ENCODE results near the gene OTOP3.
"Not testable (repeated sequence)": the region's sequence is repeated elsewhere in the genome, so short reads cannot be mapped to it uniquely, and the experiment has no call there.

OTOP3 gene, protein sequence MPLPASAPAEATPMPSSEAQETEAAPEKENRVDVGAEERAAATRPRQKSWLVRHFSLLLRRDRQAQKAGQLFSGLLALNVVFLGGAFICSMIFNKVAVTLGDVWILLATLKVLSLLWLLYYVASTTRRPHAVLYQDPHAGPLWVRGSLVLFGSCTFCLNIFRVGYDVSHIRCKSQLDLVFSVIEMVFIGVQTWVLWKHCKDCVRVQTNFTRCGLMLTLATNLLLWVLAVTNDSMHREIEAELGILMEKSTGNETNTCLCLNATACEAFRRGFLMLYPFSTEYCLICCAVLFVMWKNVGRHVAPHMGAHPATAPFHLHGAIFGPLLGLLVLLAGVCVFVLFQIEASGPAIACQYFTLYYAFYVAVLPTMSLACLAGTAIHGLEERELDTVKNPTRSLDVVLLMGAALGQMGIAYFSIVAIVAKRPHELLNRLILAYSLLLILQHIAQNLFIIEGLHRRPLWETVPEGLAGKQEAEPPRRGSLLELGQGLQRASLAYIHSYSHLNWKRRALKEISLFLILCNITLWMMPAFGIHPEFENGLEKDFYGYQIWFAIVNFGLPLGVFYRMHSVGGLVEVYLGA

DNA sequence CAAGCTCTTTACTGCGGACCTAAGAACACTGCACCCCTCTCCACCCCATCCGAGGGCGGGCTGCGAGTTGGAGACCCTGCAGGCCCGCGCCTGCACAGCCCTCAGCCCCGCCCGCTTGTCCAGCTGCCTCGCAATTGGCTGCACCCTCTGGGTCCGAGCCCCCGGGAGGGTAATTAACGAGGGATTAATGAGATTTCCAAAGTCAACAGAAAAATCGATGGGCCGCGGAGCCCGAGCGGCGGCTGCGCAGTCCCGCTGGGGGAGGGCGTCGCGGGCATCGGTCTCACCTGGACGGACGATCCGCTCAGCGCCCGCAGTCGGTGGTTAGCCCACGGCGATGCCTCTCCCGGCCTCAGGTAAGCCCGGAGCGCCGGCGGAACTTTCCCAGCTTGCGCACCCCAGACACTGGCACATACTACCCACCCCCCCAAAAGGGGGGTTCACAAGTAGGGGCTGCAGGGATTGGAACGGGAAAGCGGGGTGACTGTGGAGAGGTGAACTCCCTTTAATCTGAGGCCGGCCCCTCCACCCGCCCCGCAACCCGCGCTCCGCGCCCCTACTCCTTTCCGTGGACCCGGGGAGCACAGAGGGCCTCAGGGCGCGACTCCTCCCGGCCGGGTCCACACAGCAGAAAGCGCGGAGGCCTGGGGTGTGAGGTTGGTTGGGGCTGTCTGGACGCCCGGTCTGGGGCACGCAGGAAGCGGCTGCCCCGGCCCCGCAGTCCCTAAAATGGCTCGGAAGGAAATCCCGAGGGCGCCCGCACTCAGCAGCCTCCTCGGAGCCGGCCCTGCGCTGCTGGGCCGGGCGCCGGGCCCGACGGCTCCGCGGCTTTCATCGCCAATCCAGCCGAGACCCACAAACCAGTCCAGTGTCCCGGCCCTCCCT lies at the start of gene OTOP3:
Gene OTOP3, plus strand, starts transcription at position 314 of the 885 bp plus-strand sequence. Its CDS starts 24 bp downstream, at position 338.
- Histone ChIP-seq H3K27ac (peak within 1 kb of the TSS in 1 of 21 experiments; percentile 61), H3K4me3 (no peak within 1 kb of the TSS)

DNA sequence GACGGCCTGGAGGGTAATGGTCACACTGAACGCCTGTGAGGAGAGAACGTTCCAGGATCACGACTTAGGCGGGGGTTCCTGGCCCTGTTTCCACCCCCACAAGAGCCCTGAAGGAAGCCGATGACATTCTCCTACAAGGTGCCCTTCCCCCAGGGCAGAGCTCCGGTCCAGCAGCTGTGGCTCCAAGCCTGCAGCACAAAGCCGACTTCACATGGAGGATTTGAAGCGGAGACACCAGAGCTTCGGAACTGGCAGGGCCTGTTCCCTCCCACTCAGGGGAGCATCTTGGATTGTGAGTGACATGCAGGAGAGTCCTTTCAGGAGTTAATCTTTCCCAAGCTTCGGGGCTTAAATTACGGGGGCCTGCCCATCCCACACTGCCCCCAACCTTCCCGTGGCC lies 47.2 kb upstream of the OTOP3 start:
- Histone ChIP-seq H3K27ac (no peak overlapping the region), H3K4me3 (no peak overlapping the region)

DNA sequence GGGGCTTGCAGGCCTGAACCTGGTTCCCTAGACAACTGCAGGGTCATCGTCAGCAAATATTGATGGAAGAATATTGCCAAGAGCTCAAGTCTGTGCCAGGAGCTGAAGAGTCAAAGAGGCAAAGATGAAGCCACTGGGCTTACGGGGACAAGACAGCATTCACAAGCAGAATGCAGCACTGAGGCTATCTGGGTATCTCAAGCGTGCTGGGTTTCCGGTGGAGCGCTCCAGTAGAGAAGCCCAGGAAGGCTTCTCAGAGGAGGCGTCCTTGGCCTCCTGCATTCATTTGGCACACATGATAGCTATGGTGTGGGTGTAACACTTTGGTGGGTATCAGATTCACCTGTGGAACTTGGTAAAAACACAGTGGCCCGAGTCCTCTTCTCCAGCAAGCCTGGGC lies 45.1 kb upstream of the OTOP3 start:
- Histone ChIP-seq H3K4me3 (no peak overlapping the region), H3K27ac (no peak overlapping the region)

DNA sequence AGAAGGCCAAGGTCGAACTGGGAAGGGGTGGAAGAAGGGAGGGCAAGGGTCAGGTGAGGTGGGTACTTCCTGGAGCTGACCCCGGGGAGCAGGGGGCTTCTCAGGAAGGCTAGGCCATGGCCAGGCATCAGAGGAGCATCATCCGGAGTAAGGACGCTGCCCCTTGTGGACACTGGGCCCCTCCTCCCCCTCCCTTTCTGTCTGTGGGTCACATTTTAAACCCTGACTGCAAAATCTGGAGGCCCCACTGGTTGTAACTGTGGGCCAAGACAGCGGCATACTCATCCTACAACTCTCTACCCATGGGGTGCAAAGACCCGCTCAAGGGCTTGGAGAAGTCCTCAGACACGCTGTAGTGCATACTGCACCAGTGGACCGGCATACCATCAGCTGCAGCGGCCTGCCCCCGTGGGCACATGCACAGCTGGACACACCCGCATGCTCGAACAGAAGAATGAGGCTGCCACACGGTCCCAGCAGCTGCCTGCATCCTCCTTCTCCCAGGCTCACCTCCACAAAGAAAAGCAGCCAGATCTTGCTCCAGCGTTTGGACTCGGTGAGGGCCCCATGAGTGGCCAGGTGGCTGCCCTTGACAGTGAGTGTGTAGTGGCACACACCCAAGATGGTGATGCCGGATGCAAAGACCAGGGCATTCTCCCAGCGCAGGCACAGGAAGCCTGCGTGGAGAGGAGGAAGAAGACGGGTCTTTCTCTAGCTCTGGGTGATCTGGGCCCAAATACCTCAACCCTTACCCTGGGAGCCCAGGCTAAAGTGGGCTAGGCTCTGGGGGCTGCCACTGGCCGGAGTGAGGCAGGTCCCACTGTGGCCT lies 43.5 kb upstream of the OTOP3 start:
- peak overlapping the region in 2 of 7 experiments; percentile 21 to 43 for H3K4me3 ChIP-seq
- H3K27ac ChIP-seq: no peak overlapping the region

DNA sequence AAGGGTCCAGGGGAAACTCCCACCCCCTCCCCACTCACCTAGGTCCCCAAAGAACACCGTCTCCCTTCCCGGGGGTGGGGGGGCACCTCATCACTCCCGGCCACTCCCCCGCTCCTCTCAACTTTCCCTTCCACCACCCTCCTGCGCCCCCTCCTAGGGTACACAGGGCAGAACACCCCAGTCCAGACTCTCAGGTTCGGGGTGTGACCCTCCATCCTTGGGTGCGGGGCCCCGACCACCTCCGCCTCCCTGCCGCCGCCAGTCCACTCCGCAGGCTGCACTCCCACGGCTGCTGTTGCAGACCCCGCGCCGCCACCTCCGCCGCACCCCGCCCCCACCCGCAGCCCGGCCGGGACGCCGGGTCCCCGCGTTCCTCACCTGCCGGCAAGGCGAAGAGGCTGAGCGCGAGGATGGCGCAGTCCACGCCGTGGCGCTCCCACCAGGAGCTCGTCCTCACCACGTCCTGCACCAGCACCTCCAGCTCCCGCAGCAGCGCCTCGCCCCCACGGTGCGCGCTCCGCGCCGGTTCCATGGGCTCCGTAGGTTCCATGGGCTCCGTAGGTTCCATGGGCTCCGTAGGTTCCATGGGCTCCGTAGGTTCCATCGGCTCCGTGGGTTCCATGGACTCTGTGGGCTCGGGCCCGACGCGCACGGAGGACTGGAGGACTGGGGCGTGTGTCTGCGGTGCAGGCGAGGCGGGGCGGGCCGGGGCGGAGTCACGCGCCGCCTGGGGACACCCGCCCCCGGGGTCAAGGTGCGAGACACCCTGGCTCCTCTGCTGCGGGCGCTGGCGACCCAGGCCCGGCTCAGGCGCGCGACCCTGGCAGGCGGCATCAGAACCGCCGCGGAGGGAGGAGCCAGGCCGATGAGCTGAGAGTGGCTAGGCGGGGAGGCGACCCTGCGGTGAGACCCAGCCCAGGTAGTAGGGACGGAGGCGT lies 42.5 kb upstream of the OTOP3 start, which contains the start of gene FADS6:
Gene FADS6, minus strand, starts transcription at position 660 of the 938 bp plus-strand sequence. Its CDS starts 38 bp downstream, at position 622.
- Histone ChIP-seq H3K27ac (no peak within 1 kb of the TSS), H3K4me3 (peak within 1 kb of the TSS in 5 of 7 experiments; percentile 21 to 43 (median 32))

DNA sequence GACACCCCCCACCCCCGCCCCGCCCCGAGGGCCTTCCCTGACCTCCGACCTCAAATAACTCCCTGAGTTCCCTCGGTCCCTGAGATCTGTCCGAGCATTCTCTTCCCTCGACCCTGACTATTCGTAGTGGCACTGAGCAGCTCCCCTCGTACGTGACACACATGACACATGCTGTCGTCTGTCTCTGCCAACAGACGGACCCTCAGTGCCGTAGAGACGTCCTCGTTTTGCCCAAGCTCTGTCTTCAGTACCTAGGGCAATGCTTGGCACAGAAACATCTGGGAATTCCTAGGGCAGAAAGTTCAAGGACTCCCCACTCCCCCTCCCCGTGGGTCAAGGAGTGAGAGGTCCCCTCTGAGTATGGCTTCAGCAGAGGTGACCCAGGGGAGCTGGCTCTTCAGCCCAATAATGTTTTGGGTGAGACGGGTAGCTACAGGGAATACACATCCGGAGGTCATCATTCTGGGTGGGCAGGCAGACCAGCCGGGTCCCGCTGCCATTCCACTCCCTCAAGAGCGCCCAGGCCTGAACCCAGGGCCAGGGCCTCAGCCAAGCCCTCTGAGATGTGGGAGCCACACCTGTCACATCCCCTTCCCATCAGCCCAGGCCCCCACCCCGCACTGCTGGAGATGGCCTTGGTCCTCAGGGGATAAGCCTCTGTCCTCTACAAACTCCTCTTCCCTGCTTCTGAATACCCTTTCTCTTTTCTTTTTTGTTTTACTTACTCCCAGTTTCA lies 41.6 kb upstream of the OTOP3 start:
- Histone ChIP-seq H3K27ac (no peak overlapping the region), H3K4me3 (peak overlapping the region in 5 of 7 experiments; percentile 21 to 43 (median 32))

DNA sequence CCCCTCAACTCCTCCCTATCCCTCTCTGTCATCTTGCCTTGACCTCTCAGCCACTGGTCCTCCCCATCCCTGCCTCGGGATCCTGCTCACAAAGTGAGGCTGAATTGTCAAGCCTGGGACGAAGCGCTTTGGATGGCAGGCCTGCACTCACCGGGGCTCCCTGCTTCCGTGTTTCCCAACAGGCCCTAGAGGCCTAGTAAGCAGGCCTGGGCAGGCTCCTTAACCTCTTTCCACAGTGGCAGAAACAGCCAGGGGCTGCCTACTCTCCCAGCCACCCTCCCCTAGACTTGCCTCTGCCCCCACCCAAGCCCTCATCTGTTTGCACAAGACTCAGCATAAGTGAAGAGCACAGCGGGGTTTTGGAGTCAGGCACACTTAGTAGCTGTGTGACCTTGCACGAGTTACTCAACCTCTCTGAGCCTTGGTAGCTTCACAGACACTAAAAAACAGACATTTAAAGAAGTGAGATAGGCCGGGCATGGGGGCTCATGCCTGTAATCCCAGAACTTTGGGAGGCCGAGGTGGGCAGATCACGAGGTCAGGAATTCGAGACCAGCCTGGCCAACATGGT lies 37.2 kb upstream of the OTOP3 start:
- Histone ChIP-seq H3K27ac (no peak overlapping the region), H3K4me3 (no peak overlapping the region)

DNA sequence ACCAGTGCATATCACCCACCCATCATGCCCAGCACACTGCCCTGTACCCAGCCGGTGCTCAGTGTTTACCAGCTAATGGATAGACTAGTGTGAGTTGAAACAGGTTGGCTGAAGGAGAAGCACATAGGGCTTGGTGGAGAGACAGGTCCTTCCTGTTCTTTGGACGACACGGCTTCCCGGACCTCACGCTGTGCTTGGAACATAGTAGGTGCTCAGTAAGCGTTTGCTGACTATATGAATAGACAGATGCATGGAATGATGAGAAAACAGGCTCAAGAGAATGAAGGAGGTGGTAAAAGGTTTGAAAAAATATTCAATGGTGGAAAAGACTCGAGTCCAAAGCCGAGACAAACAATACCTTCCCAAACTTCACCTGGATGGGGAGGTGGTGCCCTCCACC lies 35.5 kb upstream of the OTOP3 start:
- Histone ChIP-seq H3K4me3 (no peak overlapping the region), H3K27ac (peak overlapping the region in 1 of 21 experiments; percentile 21)

DNA sequence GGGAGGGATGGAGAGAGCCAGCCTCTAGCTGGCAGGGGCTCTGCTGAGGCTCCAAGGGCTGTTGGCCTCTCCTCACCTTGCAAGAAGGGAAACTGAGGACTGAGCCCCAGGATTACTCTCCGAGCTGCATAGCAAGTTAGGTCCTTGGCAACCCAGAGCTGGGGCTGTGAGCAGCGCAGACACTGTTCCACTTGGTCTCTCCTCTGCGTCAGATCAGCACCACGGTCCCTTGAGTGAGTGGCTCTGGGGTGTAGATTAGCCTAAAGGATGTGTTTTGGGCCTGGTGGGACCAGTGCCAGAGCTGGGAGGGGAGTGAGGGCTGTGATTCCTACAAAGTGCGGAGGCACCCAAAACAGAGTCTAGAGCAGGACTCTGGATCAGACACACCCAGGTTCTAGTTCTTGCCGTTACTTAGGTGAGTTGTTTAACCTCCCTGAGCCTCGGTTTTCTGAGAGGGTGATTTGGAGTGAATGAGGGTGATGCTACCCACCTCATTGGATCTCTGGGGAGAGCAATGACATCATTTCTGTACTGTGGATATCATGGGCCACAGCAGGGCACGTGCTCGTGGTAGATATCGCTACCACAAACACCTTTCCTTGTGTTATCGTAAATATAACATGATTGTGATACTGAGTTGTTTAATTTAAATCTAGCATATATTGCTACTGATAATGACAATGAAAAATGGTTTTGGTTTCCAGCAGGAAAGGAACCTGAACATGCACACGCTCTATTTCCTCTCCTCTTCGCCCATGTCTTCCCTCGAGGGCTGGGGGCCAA lies 34.2 kb upstream of the OTOP3 start:
- H3K4me3 ChIP-seq: no peak overlapping the region
- H3K27ac ChIP-seq: no peak overlapping the region

DNA sequence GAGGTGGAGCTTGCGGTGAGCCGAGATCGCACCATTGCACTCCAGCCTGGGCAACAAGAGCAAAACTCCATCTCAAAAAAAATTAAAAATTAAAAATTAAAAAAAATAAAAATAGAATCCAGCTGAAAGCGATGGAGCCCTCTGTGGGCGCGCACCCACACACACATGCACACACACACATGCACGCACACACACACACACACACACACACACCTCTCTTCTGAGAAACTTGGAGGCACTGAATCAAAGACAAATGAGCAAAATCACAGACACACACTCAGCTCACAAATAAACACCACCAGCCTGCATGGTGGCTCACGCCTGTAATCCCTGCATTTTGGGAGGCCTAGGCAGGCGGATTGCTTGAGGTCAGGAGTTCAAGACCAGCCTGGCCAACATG lies 32.7 kb upstream of the OTOP3 start:
- no peak overlapping the region for H3K4me3 ChIP-seq
- H3K27ac ChIP-seq: no peak overlapping the region

DNA sequence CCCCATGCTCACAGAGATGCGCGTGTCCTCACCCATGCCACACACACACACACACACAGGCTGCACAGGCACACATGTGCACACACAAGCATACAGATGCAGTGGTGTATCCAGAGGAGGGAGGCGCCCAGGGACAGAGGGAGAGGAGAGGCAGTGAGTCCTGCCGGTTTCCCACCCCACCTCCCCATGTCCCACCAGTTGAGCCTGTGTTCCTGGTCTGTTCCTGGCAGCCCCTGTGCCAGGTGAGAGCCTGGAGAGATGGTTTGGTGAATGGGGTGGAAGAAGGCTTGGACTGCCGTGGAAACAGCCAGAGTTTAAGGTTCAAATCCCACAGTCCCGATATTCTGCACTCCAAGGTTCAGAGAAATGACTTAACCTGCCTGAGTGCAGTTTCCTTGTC lies 32.0 kb upstream of the OTOP3 start:
- no peak overlapping the region for H3K4me3 ChIP-seq
- no peak overlapping the region for H3K27ac ChIP-seq

DNA sequence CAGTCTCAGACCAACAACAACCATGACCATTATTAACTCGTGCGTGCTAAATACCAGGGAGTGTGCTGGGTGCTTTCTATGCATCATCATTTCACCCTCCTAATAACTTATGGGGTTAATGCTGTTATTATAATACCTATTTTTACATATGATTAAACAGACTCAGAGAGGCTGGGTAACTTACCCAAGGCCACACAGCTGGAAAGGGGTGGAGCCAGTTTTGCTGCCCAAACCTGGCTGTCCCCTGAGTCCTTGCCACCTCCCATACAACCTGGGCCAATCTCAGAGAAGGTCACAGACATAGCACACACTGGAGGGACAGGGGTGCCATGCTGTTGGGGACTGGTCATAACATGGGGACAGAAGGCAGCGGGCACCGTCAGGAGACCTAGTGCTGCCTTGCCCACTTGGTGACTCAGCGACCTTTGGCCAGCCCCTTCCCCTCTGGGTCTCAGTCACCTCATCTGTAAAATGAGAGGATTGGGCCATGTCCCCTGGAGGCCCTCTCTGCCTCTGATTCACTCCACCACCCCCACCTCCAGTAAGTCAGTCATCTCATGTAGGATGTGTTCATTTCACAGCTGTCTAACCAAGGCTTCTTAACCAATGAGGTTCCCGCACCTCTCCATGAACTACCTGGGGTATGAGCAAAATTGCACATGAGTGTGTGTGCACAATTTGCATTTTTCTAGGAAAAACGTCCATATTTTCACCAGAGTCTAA lies 30.9 kb upstream of the OTOP3 start:
- Histone ChIP-seq H3K27ac (no peak overlapping the region), H3K4me3 (no peak overlapping the region)

DNA sequence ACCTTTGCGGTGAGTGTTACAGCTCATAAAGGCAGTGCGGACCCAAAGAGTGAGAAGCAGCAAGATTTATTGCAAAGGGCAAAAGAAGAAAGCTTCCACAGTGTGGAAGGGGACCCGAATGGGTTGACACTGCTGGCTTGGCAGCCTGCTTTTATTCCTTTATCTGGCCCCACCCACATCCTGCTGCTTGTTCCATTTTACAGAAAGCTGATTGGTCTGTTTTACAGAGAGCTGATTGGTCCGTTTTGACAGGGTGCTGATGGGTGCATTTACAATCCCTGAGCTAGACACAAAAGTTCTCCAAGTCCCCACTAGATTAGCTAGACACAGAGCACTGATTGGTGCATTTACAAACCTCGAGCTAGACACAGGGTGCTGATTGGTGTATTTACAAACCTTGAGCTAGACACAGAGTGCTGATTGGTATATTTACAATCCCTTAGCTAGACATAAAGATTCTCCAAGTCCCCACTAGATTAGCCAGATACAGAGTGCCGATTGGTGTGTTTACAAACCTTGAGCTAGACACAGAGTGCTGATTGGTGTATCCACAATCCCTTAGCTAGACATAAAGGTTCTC lies 29.4 kb upstream of the OTOP3 start:
- H3K4me3 ChIP-seq, H3K27ac ChIP-seq: not testable (repeated sequence)

DNA sequence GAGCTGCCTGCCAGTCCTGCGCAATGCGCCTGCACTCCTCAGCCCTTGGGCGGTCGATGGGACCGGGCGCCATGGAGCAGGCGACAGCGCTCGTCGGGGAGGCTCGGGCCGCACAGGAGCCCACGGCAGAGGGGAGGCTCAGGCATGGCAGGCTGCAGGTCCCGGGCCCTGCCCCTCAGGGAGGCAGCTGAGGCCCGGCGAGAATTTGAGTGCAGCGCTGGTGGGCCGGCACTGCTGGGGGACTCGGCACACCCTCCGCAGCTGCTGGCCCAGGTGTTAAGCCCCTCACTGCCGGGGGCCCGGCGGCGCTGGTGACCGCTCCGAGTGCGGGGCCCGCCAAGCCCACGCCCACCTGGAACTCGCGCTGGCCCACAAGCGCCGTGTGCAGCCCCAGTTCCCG lies 28.7 kb upstream of the OTOP3 start:
- no peak overlapping the region for H3K4me3 ChIP-seq

DNA sequence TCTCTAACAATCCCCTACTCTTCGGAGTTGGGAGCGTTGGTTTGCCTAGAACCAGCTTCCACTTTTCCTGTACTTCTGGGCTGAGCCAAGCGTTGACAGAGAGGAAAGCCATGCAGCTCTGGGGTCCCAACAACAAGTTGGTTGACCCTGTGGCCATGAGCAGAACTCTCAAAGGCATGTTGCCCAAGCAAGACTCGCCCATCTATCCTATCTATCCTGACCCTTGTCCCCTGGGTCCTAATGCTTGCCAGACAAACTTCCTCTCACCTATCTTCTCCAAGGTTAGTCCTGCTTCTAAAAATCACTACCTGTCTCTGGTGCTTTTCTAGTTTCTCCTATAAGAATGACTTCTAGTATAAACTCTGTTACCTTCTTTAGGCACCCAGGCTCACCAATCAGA lies 26.6 kb upstream of the OTOP3 start:
- not testable (repeated sequence) for H3K4me3 ChIP-seq, H3K27ac ChIP-seq

More for the DNA sequence above, 28.7 kb upstream of the OTOP3 start:
- peak overlapping the region in 4 of 21 experiments; percentile 13 to 58 (median 36) for H3K27ac ChIP-seq

DNA sequence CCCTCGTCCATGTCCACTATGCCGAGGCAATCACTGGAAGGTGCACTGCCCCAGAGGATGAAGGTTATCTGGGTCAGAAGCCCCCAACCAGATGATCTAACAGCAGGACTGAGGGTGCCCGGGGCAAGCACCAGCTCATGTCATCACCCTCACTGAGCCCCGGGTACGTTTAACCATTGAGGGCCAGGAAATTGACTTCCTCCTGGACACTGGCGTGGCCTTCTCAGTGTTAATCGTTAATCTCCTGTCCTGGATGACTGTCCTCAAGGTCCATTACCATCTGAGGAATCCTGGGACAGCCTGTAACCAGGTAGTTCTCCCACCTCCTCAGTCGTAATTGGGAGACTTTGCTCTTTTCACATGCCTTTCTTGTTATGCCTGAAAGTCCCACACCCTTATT lies 24.3 kb upstream of the OTOP3 start:
- H3K4me3 ChIP-seq, H3K27ac ChIP-seq: not testable (repeated sequence)

All from skin epidermis (tissue), 12 donors.